ENCODE measurements around the gene IGLL1.
"Not testable (repeated sequence)": the region's sequence is repeated elsewhere in the genome, so short reads cannot be mapped to it uniquely, and the experiment has no call there.

The IGLL1 gene

GRCh38 chr22:23591201-23591791 lies 11.2 kb upstream of the IGLL1 start:
- peak; percentile 27 for DNase-seq (ENCODE audit: low read depth)

- DNase-seq (ENCODE audit: low read depth) = no peak
Observed at GRCh38 chr22:23583836-23584235, 3.7 kb upstream of the IGLL1 start.

- DNase-seq (ENCODE audit: low read depth) = no peak
Observed at GRCh38 chr22:23583153-23583552, 3.1 kb upstream of the IGLL1 start.

GRCh38 chr22:23581260-23581650 lies 1.2 kb upstream of the IGLL1 start:
- no peak for DNase-seq (ENCODE audit: low read depth)

GRCh38 chr22:23580576-23581259 lies 628 bp upstream of the IGLL1 start:
- no peak for DNase-seq (ENCODE audit: low read depth)

GRCh38 chr22:23579280-23579679 lies 810 bp downstream of the IGLL1 start:
- no peak for DNase-seq (ENCODE audit: low read depth)

- no peak for DNase-seq (ENCODE audit: low read depth)
Observed at GRCh38 chr22:23578306-23578705, 1.8 kb downstream of the IGLL1 start.

GRCh38 chr22:23576681-23577080 lies 3.4 kb downstream of the IGLL1 start:
- no peak for DNase-seq (ENCODE audit: low read depth)

GRCh38 chr22:23575601-23576000 lies 4.5 kb downstream of the IGLL1 start:
- DNase-seq (ENCODE audit: low read depth) = no peak

- no peak for DNase-seq (ENCODE audit: low read depth)
Observed at GRCh38 chr22:23574877-23575276, 5.2 kb downstream of the IGLL1 start.

- no peak for DNase-seq (ENCODE audit: low read depth)
Observed at GRCh38 chr22:23574371-23574811, 5.7 kb downstream of the IGLL1 start.

- not testable (repeated sequence) for DNase-seq (ENCODE audit: low read depth)
Observed at GRCh38 chr22:23573701-23574235, 6.3 kb downstream of the IGLL1 start.

GRCh38 chr22:23573106-23573505 lies 7.0 kb downstream of the IGLL1 start:
- not testable (repeated sequence) for DNase-seq (ENCODE audit: low read depth)

GRCh38 chr22:23571486-23571885 lies 8.6 kb downstream of the IGLL1 start:
- DNase-seq (ENCODE audit: low read depth) = no peak

- no peak for DNase-seq (ENCODE audit: low read depth)
Observed at GRCh38 chr22:23570681-23571080, 9.4 kb downstream of the IGLL1 start.

- DNase-seq (ENCODE audit: low read depth) = no peak
Observed at GRCh38 chr22:23569716-23570115, 10.4 kb downstream of the IGLL1 start.

- DNase-seq (ENCODE audit: low read depth) = no peak
Observed at GRCh38 chr22:23569291-23569690, 10.8 kb downstream of the IGLL1 start.

GRCh38 chr22:23566705-23567475 lies 13.2 kb downstream of the IGLL1 start:
- no peak for DNase-seq (ENCODE audit: low read depth)

- DNase-seq (ENCODE audit: low read depth) = no peak
Observed at GRCh38 chr22:23565915-23566704, 14.0 kb downstream of the IGLL1 start.

- no peak for DNase-seq (ENCODE audit: low read depth)
Observed at GRCh38 chr22:23565305-23565914, 14.7 kb downstream of the IGLL1 start.

- no peak for DNase-seq (ENCODE audit: low read depth)
Observed at GRCh38 chr22:23564276-23564675, 15.8 kb downstream of the IGLL1 start.

GRCh38 chr22:23563111-23563510 lies 17.0 kb downstream of the IGLL1 start:
- DNase-seq (ENCODE audit: low read depth) = no peak

Data from activated gamma-delta T cell treated with anti-CD3 and anti-CD28 coated beads, Interleukin-2, amount 50 U/mL, for 16 hours (primary cell).